Fibroblast of pulmonary artery (primary cell): Measurements from ENCODE around the gene IGF2BP1.
"Not testable (repeated sequence)": the region's sequence is repeated elsewhere in the genome, so short reads cannot be mapped to it uniquely, and the experiment has no call there.

ENCODE experiments used
- DNase-seq: peaks from one replicate; pipeline ENCODE4 v3.0.0-alpha.2; 2010; ENCODE audit warnings: low read depth
- H3K4me3 ChIP-seq: replicated peaks from 2 replicates; pipeline ENCODE4 v1.5.1; 2011; ENCODE audit warnings: low read depth, mild to moderate bottlenecking, control low read depth, low read length, moderate library complexity
- TF ChIP-seq, protein P1 (sequence below): IDR thresholded peaks from 2 replicates; pipeline ENCODE4 v1.5.1; 2011; ENCODE audit warnings: mild to moderate bottlenecking, control low read depth, low read length, inconsistent platforms; ENCODE audit errors: missing control alignments

The IGF2BP1 gene

DNA sequence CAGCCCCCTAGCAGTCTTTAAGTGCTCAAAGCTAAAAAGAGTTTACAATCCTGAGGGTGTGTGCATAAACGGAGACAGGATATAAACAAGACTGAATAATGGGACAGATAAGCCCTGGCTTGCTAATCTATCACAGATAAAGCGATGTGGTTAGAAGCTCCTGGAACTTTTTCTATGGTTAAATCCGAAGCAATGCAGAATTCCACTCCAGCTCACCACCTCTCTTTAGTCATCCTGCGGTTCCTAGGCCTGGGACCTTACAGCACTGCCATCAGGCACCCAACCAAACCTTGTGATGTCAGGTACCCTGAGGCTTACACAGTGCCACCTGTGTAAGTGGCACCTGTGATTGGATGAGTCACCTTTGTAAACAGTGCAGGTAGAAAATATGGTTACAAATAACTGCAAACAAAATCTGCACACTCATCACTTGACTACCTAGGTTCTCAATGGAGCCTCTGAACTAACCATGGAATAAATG, 103.9 kb downstream of the IGF2BP1 start:
- no peak overlapping the region for H3K4me3 ChIP-seq
- TF ChIP-seq, protein P1, sequence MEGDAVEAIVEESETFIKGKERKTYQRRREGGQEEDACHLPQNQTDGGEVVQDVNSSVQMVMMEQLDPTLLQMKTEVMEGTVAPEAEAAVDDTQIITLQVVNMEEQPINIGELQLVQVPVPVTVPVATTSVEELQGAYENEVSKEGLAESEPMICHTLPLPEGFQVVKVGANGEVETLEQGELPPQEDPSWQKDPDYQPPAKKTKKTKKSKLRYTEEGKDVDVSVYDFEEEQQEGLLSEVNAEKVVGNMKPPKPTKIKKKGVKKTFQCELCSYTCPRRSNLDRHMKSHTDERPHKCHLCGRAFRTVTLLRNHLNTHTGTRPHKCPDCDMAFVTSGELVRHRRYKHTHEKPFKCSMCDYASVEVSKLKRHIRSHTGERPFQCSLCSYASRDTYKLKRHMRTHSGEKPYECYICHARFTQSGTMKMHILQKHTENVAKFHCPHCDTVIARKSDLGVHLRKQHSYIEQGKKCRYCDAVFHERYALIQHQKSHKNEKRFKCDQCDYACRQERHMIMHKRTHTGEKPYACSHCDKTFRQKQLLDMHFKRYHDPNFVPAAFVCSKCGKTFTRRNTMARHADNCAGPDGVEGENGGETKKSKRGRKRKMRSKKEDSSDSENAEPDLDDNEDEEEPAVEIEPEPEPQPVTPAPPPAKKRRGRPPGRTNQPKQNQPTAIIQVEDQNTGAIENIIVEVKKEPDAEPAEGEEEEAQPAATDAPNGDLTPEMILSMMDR, result no peak
- peak; percentile 59 for DNase-seq

DNA sequence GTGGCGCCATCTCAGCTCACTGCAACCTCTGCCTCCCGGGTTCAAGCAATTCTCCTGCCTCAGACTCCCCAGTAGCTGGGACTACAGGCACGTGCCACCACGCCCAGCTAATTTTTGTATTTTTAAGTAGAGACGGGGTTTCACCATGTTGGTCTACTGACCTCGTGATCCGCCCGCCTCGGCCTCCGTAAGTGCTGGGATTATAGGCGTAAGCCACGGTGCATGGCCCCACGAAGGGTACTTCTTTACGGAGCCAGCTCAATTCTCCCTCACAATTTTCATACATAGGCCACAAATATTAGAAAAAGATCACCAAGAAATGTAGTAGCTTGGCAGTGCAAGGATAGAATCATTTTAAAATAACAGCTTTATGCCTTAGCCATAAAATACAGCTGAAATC, 106.2 kb downstream of the IGF2BP1 start:
- not testable (repeated sequence) for DNase-seq

DNA sequence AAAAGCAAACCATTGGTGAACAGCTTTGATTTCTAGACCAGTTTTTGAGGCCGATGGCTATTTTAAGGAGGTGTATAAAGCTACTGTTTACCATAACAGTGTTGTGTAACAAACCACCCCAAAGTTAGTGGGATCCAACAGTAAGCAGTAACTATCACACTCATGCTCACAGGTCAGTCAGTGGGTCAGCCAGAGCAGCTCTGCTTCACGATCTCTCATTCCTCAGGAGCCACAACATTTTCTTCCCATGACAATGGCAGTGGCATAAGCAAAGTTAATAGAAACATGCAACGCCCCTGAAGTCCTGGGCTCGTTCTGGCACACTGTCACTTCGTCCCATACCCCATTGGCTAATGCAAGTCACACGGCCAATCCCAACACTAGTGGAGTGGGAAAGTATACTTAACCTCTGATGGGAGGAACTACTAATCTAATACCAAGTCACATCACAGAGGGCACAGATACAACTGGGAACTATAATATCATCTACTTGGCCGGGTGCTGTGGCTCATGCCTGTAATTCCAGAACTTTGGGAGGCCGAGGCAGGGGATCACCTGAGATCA, 107.4 kb downstream of the IGF2BP1 start:
- no peak for DNase-seq
- TF ChIP-seq, protein P1, result no peak
- H3K4me3 ChIP-seq, result no peak overlapping the region

More for the DNA sequence above, 106.2 kb downstream of the IGF2BP1 start:
- not testable (repeated sequence) for H3K4me3 ChIP-seq
